Parathyroid adenoma (tissue), 2 donors: ENCODE results near the gene TRIP12.
A peak's percentile ranks its signal among the peaks of the same experiment; 100 is the strongest.

Experiments
- H2AFZ ChIP-seq: fragments of 300-600 bp; sonication (generic); one replicate; pipeline ENCODE4 v1.7.0; 2017; ENCODE audit warnings: antibody characterized with exemption, mild to moderate bottlenecking
- H3K27ac ChIP-seq: fragments of 300-600 bp; sonication (generic); one replicate; pipeline ENCODE4 v1.7.0; 2017
- H3K27me3 ChIP-seq: fragments of 300-600 bp; sonication (generic); one replicate; pipeline ENCODE4 v1.7.0; 2017; ENCODE audit warnings: low read length; ENCODE audit not compliant: control insufficient read depth, insufficient read depth
- H3K36me3 ChIP-seq: fragments of 300-600 bp; sonication (generic); one replicate; pipeline ENCODE4 v1.7.0; 2017; ENCODE audit warnings: low read length; ENCODE audit not compliant: control insufficient read depth, insufficient read depth
- H3K4me1 ChIP-seq: fragments of 300-600 bp; sonication (generic); one replicate; pipeline ENCODE4 v1.7.0; 2017; ENCODE audit warnings: control low read depth
- H3K4me2 ChIP-seq: fragments of 300-600 bp; sonication (generic); one replicate; pipeline ENCODE4 v1.7.0; 2017; ENCODE audit warnings: low read length
- H3K4me3 ChIP-seq: fragments of 300-600 bp; sonication (generic); one replicate; pipeline ENCODE4 v1.7.0; 2017; ENCODE audit warnings: low read depth, low read length
- H3K79me2 ChIP-seq: fragments of 300-600 bp; sonication (generic); one replicate; pipeline ENCODE4 v1.7.0; 2017; ENCODE audit warnings: control low read depth
- H3K9ac ChIP-seq: fragments of 300-600 bp; sonication (generic); one replicate; pipeline ENCODE4 v1.7.0; 2017; ENCODE audit warnings: mild to moderate bottlenecking
- H3K9me3 ChIP-seq: fragments of 300-600 bp; sonication (generic); one replicate; pipeline ENCODE4 v1.7.0; 2017; ENCODE audit warnings: low read length; ENCODE audit not compliant: control insufficient read depth
- CTCF ChIP-seq: fragments of 300-600 bp; sonication (generic); IDR thresholded peaks from one replicate; pipeline ENCODE4 v1.7.0; 2017; ENCODE audit warnings: antibody characterized with exemption, mild to moderate bottlenecking
- donor health status: primary hyperparathyroidism.

Gene TRIP12

GRCh38 chr2:229784791-229785190 is 137.0 kb downstream of the TRIP12 start:
- no peak for TF ChIP-seq CTCF
- H3K79me2 ChIP-seq = peaks cover 7% of the 10 kb centered on the region
- peaks cover 24% of the 10 kb centered on the region for H3K4me1 ChIP-seq
- H3K36me3 ChIP-seq = no peaks in the 10 kb centered on the region
- H3K4me2 ChIP-seq = no peak overlapping the region
- no peak overlapping the region for H3K9ac ChIP-seq
- H2AFZ ChIP-seq = no peak overlapping the region
- H3K27ac ChIP-seq = no peak overlapping the region
- no peak overlapping the region for H3K4me3 ChIP-seq
- H3K9me3 ChIP-seq = no peaks in the 10 kb centered on the region
- H3K27me3 ChIP-seq = no peaks in the 10 kb centered on the region

DNA sequence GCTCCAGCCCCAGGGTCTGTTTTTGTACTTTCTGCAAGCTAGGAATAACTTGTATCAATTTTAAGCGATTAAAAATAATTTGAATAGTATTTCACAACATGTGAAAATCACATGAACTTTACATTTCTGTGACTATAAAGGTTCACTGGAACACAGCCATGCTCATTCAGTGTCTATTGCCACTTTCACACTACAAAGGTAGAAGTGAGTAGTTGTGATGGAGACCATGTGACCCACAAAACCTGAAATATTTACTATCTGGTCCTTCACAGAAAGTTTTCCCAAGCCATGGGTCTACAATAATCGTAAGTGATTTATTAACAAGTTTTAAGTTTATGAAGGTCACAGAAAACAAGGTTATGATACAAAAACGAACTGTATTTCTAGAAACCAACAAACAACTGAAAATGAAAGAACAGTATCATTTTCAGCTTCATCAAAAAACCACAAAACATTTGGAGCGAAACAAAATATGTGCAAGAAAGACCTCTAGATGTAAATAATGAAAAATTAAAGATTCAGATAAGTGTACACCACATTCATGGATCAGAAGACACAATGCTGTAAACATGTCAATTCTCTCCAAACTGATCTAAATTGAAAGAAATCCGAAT is 138.6 kb downstream of the TRIP12 start:
- peaks cover 24% of the 10 kb centered on the region for H3K4me1 ChIP-seq
- H3K36me3 ChIP-seq = no peaks in the 10 kb centered on the region
- H2AFZ ChIP-seq = no peak overlapping the region
- H3K27me3 ChIP-seq = no peaks in the 10 kb centered on the region
- H3K79me2 ChIP-seq = peaks cover 7% of the 10 kb centered on the region
- H3K9ac ChIP-seq = no peak overlapping the region
- no peak overlapping the region for H3K4me2 ChIP-seq
- no peak overlapping the region for H3K27ac ChIP-seq
- no peaks in the 10 kb centered on the region for H3K9me3 ChIP-seq
- no peak for TF ChIP-seq CTCF
- H3K4me3 ChIP-seq = no peak overlapping the region

GRCh38 chr2:229780856-229781773 is 140.7 kb downstream of the TRIP12 start:
- H3K4me1 ChIP-seq = peaks cover 24% of the 10 kb centered on the region
- no peaks in the 10 kb centered on the region for H3K27me3 ChIP-seq
- no peaks in the 10 kb centered on the region for H3K9me3 ChIP-seq
- H3K4me2 ChIP-seq = no peak overlapping the region
- peak; percentile 91 for TF ChIP-seq CTCF
- H3K27ac ChIP-seq = no peak overlapping the region
- no peak overlapping the region for H3K4me3 ChIP-seq
- peaks cover 7% of the 10 kb centered on the region for H3K79me2 ChIP-seq
- H3K9ac ChIP-seq = no peak overlapping the region
- no peaks in the 10 kb centered on the region for H3K36me3 ChIP-seq
- no peak overlapping the region for H2AFZ ChIP-seq

DNA sequence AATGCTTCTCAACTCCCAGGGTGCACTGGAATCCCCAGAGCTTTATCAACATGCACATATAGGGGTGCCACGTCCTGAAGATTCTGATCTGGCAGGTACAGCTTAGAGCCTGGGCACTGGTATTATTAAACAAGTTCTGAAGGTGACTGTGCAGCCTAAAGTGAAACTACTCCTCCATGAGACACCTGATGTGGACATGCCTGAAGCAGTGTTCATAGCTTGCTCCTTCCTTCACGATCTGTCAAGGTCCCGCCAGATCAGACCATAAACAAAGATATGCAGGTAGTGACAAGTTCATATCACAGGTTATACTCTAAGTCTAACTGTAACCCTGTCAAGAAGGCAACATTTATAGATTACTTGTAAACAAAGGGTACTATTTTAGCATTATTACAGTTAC is 142.2 kb downstream of the TRIP12 start:
- Histone ChIP-seq H3K79me2 (peaks cover 7% of the 10 kb centered on the region), H3K4me2 (no peak overlapping the region), H3K4me3 (no peak overlapping the region), H3K9ac (no peak overlapping the region), H3K9me3 (no peaks in the 10 kb centered on the region), H3K27me3 (no peaks in the 10 kb centered on the region), H3K27ac (no peak overlapping the region), H2AFZ (no peak overlapping the region), H3K4me1 (peaks cover 24% of the 10 kb centered on the region), H3K36me3 (no peaks in the 10 kb centered on the region)
- no peak for TF ChIP-seq CTCF
